ENCODE data around the gene YAP1.

Gene YAP1

DNA sequence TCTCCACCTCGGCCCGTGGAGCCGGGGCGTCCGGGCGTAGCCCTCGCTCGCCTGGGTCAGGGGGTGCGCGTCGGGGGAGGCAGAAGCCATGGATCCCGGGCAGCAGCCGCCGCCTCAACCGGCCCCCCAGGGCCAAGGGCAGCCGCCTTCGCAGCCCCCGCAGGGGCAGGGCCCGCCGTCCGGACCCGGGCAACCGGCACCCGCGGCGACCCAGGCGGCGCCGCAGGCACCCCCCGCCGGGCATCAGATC, 439 bp downstream of the YAP1 start:
- H3K27ac ChIP-seq, result peak overlapping the region; percentile 90
- TF ChIP-seq, protein P1, sequence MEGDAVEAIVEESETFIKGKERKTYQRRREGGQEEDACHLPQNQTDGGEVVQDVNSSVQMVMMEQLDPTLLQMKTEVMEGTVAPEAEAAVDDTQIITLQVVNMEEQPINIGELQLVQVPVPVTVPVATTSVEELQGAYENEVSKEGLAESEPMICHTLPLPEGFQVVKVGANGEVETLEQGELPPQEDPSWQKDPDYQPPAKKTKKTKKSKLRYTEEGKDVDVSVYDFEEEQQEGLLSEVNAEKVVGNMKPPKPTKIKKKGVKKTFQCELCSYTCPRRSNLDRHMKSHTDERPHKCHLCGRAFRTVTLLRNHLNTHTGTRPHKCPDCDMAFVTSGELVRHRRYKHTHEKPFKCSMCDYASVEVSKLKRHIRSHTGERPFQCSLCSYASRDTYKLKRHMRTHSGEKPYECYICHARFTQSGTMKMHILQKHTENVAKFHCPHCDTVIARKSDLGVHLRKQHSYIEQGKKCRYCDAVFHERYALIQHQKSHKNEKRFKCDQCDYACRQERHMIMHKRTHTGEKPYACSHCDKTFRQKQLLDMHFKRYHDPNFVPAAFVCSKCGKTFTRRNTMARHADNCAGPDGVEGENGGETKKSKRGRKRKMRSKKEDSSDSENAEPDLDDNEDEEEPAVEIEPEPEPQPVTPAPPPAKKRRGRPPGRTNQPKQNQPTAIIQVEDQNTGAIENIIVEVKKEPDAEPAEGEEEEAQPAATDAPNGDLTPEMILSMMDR (conservative IDR thresholded peaks at IDR 0.05), result no peak
- TF ChIP-seq ZFX (IDR thresholded peaks at IDR 0.05), result no peak

GRCh38 chr11:102111011-102111786, 952 bp downstream of the YAP1 start:
- peak overlapping the region; percentile 90 for H3K27ac ChIP-seq
- TF ChIP-seq ZFX (IDR thresholded peaks at IDR 0.05), result no peak
- TF ChIP-seq, protein P1 (conservative IDR thresholded peaks at IDR 0.05), result peak; percentile 43

- TF ChIP-seq, protein P1 (conservative IDR thresholded peaks at IDR 0.05), result no peak
- no peak for TF ChIP-seq ZFX (IDR thresholded peaks at IDR 0.05)
- H3K27ac ChIP-seq, result peak overlapping the region; percentile 90
Observed at GRCh38 chr11:102111787-102112508, 1.7 kb downstream of the YAP1 start.

GRCh38 chr11:102112509-102112821, 2.2 kb downstream of the YAP1 start:
- TF ChIP-seq, protein P1 (conservative IDR thresholded peaks at IDR 0.05), result no peak
- no peak overlapping the region; the same call in 1 of the 2 replicates for H3K27ac ChIP-seq

DNA sequence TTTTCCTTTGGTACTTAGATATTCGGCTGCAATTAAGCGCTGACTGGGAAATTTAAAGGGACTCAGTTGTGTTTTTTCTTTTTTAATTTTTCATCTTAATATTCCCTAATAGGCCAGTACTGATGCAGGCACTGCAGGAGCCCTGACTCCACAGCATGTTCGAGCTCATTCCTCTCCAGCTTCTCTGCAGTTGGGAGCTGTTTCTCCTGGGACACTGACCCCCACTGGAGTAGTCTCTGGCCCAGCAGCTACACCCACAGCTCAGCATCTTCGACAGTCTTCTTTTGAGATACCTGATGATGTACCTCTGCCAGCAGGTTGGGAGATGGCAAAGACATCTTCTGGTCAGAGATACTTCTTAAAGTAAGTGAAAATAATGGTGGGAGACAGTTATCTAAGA, 3.8 kb downstream of the YAP1 start:
- TF ChIP-seq ZFX (IDR thresholded peaks at IDR 0.05), result no peak
- TF ChIP-seq, protein P1 (conservative IDR thresholded peaks at IDR 0.05), result no peak
- no peak overlapping the region for H3K27ac ChIP-seq

GRCh38 chr11:102115557-102115956, 5.3 kb downstream of the YAP1 start:
- TF ChIP-seq, protein P1 (conservative IDR thresholded peaks at IDR 0.05), result no peak
- TF ChIP-seq ZFX (IDR thresholded peaks at IDR 0.05), result no peak
- no peak overlapping the region for H3K27ac ChIP-seq

DNA sequence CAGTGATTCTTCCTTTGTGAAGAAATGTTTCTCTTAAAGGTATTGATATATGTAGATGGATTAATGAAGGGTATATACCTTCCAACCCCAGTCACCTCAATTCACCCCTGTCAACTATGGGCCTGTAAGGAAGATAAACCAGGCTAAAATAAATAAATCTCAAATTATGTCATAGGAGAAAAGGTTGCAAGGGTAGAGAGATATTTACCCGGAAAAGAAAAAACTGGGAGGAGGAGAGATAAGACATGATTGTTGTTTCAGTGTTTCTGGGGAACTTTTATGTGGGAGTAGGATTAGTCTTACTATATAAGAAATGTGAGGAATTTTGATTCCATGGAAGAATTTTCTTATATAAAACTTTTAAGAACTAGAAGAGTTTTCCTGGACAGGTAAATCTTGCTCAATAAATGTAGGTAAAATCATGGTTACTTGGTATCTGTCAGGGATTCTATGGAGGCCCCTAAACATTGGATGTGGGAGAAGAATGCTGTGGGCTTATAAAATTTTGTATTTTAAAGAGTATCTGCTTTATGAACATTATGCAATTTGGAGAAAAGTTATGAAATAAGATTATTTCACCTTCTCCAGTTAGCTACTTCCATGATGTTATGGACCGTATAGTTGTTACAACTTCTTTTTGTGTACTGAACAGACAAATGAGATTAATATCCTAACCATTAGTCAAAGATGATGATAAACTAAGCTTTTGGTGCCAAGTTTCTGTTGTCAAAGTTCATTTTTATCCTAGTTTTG, 6.4 kb downstream of the YAP1 start:
- TF ChIP-seq ZFX (IDR thresholded peaks at IDR 0.05), result no peak
- H3K27ac ChIP-seq, result no peak overlapping the region

All from C4-2B (cell line).